GM23248 (cell line): Measurements from ENCODE around the gene PXMP2. TPM values are rescaled to one million over a fixed set of nuclear protein-coding genes. Genes with fewer than 3 reads are reported as not detected.

ENCODE experiments used
- DNase-seq: peaks from one replicate; pipeline ENCODE4 v3.0.0-alpha.2; 2015
- H2AFZ ChIP-seq: fragments of 200-600 bp; sonication (generic); 2 replicates; pipeline ENCODE4 v1.6.1; 2016; ENCODE audit warnings: antibody characterized with exemption
- H3F3A ChIP-seq: fragments of 200-600 bp; sonication (generic); 2 replicates; pipeline ENCODE4 v1.6.1; 2016; ENCODE audit warnings: mild to moderate bottlenecking, antibody characterized with exemption, mixed run types; ENCODE audit not compliant: insufficient read depth
- H3K27ac ChIP-seq: fragments of 200-600 bp; sonication (generic); 2 replicates; pipeline ENCODE4 v1.5.1; 2016; ENCODE audit warnings: mild to moderate bottlenecking
- H3K27me3 ChIP-seq: fragments of 200-600 bp; sonication (generic); replicated peaks from 2 replicates; pipeline ENCODE4 v1.6.1; 2016; ENCODE audit warnings: mild to moderate bottlenecking; ENCODE audit not compliant: insufficient read depth
- H3K36me3 ChIP-seq: fragments of 200-600 bp; sonication (generic); 2 replicates; pipeline ENCODE4 v1.6.1; 2016; ENCODE audit warnings: low read depth, mild to moderate bottlenecking
- H3K4me1 ChIP-seq: fragments of 200-600 bp; sonication (generic); 2 replicates; pipeline ENCODE4 v1.6.1; 2016; ENCODE audit warnings: mild to moderate bottlenecking; ENCODE audit not compliant: insufficient read depth
- H3K4me2 ChIP-seq: fragments of 200-600 bp; sonication (generic); one replicate; pipeline ENCODE4 v1.6.1; 2016; ENCODE audit warnings: mild to moderate bottlenecking; ENCODE audit not compliant: unreplicated experiment
- H3K4me3 ChIP-seq: fragments of 200-600 bp; sonication (generic); 2 replicates; pipeline ENCODE4 v1.5.1; 2016; ENCODE audit warnings: mild to moderate bottlenecking
- H3K79me2 ChIP-seq: fragments of 200-600 bp; sonication (generic); 2 replicates; pipeline ENCODE4 v1.6.1; 2016; ENCODE audit warnings: mild to moderate bottlenecking; ENCODE audit not compliant: insufficient read depth
- H3K9ac ChIP-seq: fragments of 200-600 bp; sonication (generic); 2 replicates; pipeline ENCODE4 v1.6.1; 2016; ENCODE audit warnings: mild to moderate bottlenecking
- H3K9me2 ChIP-seq: fragments of 200-600 bp; sonication (generic); 2 replicates; pipeline ENCODE4 v1.6.1; 2016; ENCODE audit warnings: mixed run types, mild to moderate bottlenecking, moderate library complexity; ENCODE audit not compliant: insufficient read depth
- H3K9me3 ChIP-seq: fragments of 200-600 bp; sonication (generic); one replicate; pipeline ENCODE4 v1.6.1; 2017; ENCODE audit warnings: low read depth
- H4K20me1 ChIP-seq: fragments of 200-600 bp; sonication (generic); 2 replicates; pipeline ENCODE4 v1.6.0; 2016; ENCODE audit not compliant: insufficient read depth
- EZH2 ChIP-seq: fragments of 200-600 bp; sonication (generic); IDR thresholded peaks from 2 replicates; pipeline ENCODE4 v1.6.1; 2018; ENCODE audit warnings: antibody characterized with exemption, mild to moderate bottlenecking; ENCODE audit not compliant: insufficient read depth, poor library complexity, severe bottlenecking
- EZH2phosphoT487 ChIP-seq: fragments of 200-600 bp; sonication (generic); IDR thresholded peaks from 2 replicates; pipeline ENCODE4 v1.6.1; 2018; ENCODE audit warnings: antibody characterized with exemption, moderate library complexity, mild to moderate bottlenecking, low read depth; ENCODE audit not compliant: insufficient read depth
- WGBS, 2 experiments: methylation state at CpG; one replicate each; pipeline ENCODE4 v1.1.6; 2015 to 2017; ENCODE audit warnings: low lambda C conversion rate in 2 of 2, low coverage in 1 of 2; ENCODE audit errors: missing lambda C conversion rate in 2 of 2; 5-methylcytosine and 5-hydroxymethylcytosine counted together
- in situ Hi-C: fragments of 300-500 bp; cut with MboI; formaldehyde crosslinking; loops from 2 replicates; pipeline ENCODE4 v1.15.0; 2020
- polyA plus RNA-seq: library from polyadenylated mRNA; unstranded; fragments of >200 nt; fragmentation: Nextera tagmentation; extraction: Ambion mirVana; gene quantifications from 2 replicates; pipeline ENCODE4 v1.2.1, GENCODE V29; 2016
- total RNA-seq: library from RNA; depleted of rRNA; stranded (reverse); fragments of >200 nt; shearing (Covaris generic); gene quantifications from 2 replicates; pipeline ENCODE4 v1.2.3, GENCODE V29; 2014

The PXMP2 gene
- total and polyA plus RNA-seq, 2 experiments from 2014 or later: 28.5 to 37.2 TPM

DNA sequence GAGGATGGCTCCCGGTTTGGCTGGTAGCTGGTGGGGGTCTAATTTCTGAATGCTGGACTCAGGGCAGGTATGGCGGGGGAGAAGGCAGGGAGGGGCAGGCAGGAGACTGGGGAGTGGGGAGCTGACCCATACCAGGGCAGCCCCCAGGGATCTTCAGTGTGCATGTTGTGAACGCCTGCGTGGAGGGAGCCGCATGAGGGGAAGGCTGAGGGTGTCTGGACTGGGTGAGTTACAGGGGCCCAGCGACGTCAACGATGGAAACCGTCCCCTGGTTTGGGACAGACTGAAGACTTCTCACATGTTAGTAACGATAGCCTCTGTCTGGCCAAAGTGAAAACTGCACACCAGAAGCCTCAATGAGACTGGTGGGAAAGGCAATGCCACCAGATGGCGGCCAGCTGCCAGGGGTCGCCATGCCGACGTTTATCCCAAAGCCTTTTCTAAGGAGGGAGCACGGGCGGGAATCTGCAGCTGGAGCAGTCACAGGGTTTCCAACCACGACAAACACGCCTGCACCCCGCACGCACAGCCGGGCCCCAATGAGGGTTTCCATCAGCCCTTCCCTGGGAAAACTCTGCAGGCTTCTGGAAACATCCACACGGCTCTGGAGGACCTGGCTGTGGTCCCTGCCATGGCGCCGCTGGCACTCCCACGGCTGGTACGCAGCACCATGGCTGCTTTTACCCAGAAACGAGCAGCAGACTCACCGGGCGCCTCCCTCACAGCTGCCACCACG, 37.3 kb downstream of the PXMP2 start:
- no peaks in the 10 kb centered on the region for H4K20me1 ChIP-seq
- WGBS, 2 experiments: 55 to 62% methylated on average over 30 of the region's 30 CpGs
- H3K4me3 ChIP-seq: no peak overlapping the region
- no peak overlapping the region for H3K9ac ChIP-seq
- H2AFZ ChIP-seq: no peak overlapping the region
- H3K4me2 ChIP-seq: no peak overlapping the region
- peaks cover 40% of the 10 kb centered on the region for H3F3A ChIP-seq
- H3K36me3 ChIP-seq: peaks cover 66% of the 10 kb centered on the region
- no peak for DNase-seq
- no peak for TF ChIP-seq EZH2phosphoT487
- no peaks in the 10 kb centered on the region for H3K9me3 ChIP-seq
- no peaks in the 10 kb centered on the region for H3K4me1 ChIP-seq
- no peak overlapping the region for H3K27ac ChIP-seq
- in situ Hi-C loops: no loop called here
- H3K79me2 ChIP-seq: peaks cover 78% of the 10 kb centered on the region
- H3K27me3 ChIP-seq: no peaks in the 10 kb centered on the region
- H3K9me2 ChIP-seq: no peaks in the 10 kb centered on the region

DNA sequence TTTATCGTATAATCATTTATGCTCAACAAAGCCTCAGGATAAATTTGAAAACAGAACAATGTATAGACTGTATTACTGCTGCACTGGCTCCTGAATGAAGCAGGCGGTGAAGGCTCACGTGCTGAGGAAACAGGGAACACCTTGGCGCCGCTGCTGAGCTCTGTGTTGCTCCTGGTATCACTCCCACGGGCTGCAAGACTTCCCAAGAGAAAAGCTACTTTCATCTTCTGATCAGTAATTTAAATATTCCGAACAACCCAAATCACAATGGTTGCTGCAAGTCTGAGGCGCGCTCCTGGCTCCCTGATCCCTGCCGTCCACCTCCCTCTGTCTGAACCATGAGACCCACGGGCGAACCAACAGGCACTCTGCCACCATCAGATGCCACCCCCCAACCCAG, 39.0 kb downstream of the PXMP2 start:
- Histone ChIP-seq H3K27me3 (no peaks in the 10 kb centered on the region), H3K4me1 (no peaks in the 10 kb centered on the region), H3K9ac (no peak overlapping the region), H4K20me1 (no peaks in the 10 kb centered on the region), H3K79me2 (peaks cover 68% of the 10 kb centered on the region), H3K27ac (no peak overlapping the region), H3F3A (peaks cover 51% of the 10 kb centered on the region), H2AFZ (no peak overlapping the region), H3K4me3 (no peak overlapping the region), H3K9me2 (no peaks in the 10 kb centered on the region), H3K9me3 (no peaks in the 10 kb centered on the region), H3K36me3 (peaks cover 65% of the 10 kb centered on the region), H3K4me2 (no peak overlapping the region)
- no peak for TF ChIP-seq EZH2phosphoT487
- TF ChIP-seq EZH2: no peak
- in situ Hi-C loops: no loop called here
- 87 to 91% methylated on average over 12 of the region's 12 CpGs for WGBS, 2 experiments
- no peak for DNase-seq

- Histone ChIP-seq H3F3A (peaks cover 50% of the 10 kb centered on the region), H2AFZ (no peak overlapping the region), H3K4me1 (no peaks in the 10 kb centered on the region), H4K20me1 (no peaks in the 10 kb centered on the region), H3K27ac (no peak overlapping the region), H3K9ac (no peak overlapping the region), H3K4me2 (no peak overlapping the region), H3K9me2 (no peaks in the 10 kb centered on the region), H3K27me3 (no peaks in the 10 kb centered on the region), H3K9me3 (no peaks in the 10 kb centered on the region), H3K4me3 (no peak overlapping the region), H3K36me3 (peaks cover 64% of the 10 kb centered on the region), H3K79me2 (peaks cover 59% of the 10 kb centered on the region)
- in situ Hi-C loops: no loop called here
- no peak for TF ChIP-seq EZH2phosphoT487
- 93 to 97% methylated on average over 28 to 37 of the region's 37 CpGs for WGBS, 2 experiments
- no peak for DNase-seq
These were observed 39.9 kb downstream of the PXMP2 start for GRCh38 chr12:132727091-132727794.

GRCh38 chr12:132728502-132728901, 41.1 kb downstream of the PXMP2 start:
- Histone ChIP-seq H4K20me1 (no peaks in the 10 kb centered on the region), H3K36me3 (peaks cover 52% of the 10 kb centered on the region)
- WGBS, 2 experiments: 91 to 92% methylated on average over 7 of the region's 7 CpGs

More at GRCh38 chr12:132728502-132728901, 41.1 kb downstream of the PXMP2 start:
- H3K27me3 ChIP-seq: no peaks in the 10 kb centered on the region
- H2AFZ ChIP-seq: no peak overlapping the region
- no peaks in the 10 kb centered on the region for H3K4me1 ChIP-seq
- no peak for TF ChIP-seq EZH2phosphoT487
- TF ChIP-seq EZH2: no peak
- H3K4me2 ChIP-seq: no peak overlapping the region
- H3K9me2 ChIP-seq: no peaks in the 10 kb centered on the region
- no peaks in the 10 kb centered on the region for H3K9me3 ChIP-seq
- H3K4me3 ChIP-seq: no peak overlapping the region
- H3F3A ChIP-seq: peaks cover 40% of the 10 kb centered on the region
- H3K9ac ChIP-seq: no peak overlapping the region
- no peak overlapping the region for H3K27ac ChIP-seq
- DNase-seq: no peak
- in situ Hi-C loops: no loop called here
- peaks cover 51% of the 10 kb centered on the region for H3K79me2 ChIP-seq
